HG02852 (cell line): ENCODE data around the gene PAGR1.
"Not testable (repeated sequence)": the region's sequence is repeated elsewhere in the genome, so short reads cannot be mapped to it uniquely, and the experiment has no call there.

Source experiments
- ATAC-seq: cut with Tn5 transposase; IDR thresholded peaks from one replicate; pipeline ENCODE4 v1.9.1; 2021; ENCODE audit warnings: mild to moderate bottlenecking, moderate library complexity; ENCODE audit not compliant: unreplicated experiment

PAGR1 gene

GRCh38 chr16:29791845-29792807 is 23.8 kb upstream of the PAGR1 start:
- no peak for ATAC-seq

GRCh38 chr16:29793153-29793552 is 22.8 kb upstream of the PAGR1 start:
- not testable (repeated sequence) for ATAC-seq

GRCh38 chr16:29794231-29794710 is 21.7 kb upstream of the PAGR1 start:
- ATAC-seq: no peak

- ATAC-seq: no peak
These were observed 13.5 kb upstream of the PAGR1 start for GRCh38 chr16:29802416-29802935.

GRCh38 chr16:29804020-29804419 is 11.9 kb upstream of the PAGR1 start:
- no peak for ATAC-seq

- ATAC-seq: no peak
These were observed 11.3 kb upstream of the PAGR1 start for GRCh38 chr16:29804455-29805231.

- peak; percentile 50 for ATAC-seq
These were observed 10.5 kb upstream of the PAGR1 start for GRCh38 chr16:29805232-29806098.

- no peak for ATAC-seq
These were observed 9.8 kb upstream of the PAGR1 start, which contains the start of gene MAZ for GRCh38 chr16:29806099-29806579. Gene MAZ, plus strand, starts transcription at chr16:29806529. Its CDS starts 173 bp downstream, at chr16:29806702.

- no peak for ATAC-seq
These were observed 9.1 kb upstream of the PAGR1 start for GRCh38 chr16:29806641-29807425.

GRCh38 chr16:29807426-29808218 is 8.3 kb upstream of the PAGR1 start:
- ATAC-seq: no peak

GRCh38 chr16:29808219-29808900 is 7.6 kb upstream of the PAGR1 start:
- no peak for ATAC-seq

- ATAC-seq: no peak
These were observed 6.8 kb upstream of the PAGR1 start for GRCh38 chr16:29809031-29809747.

GRCh38 chr16:29809850-29810698 is 5.9 kb upstream of the PAGR1 start:
- no peak for ATAC-seq

GRCh38 chr16:29810699-29811169 is 5.2 kb upstream of the PAGR1 start:
- ATAC-seq: no peak

- ATAC-seq: peak; percentile 36
These were observed 4.6 kb upstream of the PAGR1 start for GRCh38 chr16:29811170-29811895.
